ENCODE results near the gene SFXN5.

DNA sequence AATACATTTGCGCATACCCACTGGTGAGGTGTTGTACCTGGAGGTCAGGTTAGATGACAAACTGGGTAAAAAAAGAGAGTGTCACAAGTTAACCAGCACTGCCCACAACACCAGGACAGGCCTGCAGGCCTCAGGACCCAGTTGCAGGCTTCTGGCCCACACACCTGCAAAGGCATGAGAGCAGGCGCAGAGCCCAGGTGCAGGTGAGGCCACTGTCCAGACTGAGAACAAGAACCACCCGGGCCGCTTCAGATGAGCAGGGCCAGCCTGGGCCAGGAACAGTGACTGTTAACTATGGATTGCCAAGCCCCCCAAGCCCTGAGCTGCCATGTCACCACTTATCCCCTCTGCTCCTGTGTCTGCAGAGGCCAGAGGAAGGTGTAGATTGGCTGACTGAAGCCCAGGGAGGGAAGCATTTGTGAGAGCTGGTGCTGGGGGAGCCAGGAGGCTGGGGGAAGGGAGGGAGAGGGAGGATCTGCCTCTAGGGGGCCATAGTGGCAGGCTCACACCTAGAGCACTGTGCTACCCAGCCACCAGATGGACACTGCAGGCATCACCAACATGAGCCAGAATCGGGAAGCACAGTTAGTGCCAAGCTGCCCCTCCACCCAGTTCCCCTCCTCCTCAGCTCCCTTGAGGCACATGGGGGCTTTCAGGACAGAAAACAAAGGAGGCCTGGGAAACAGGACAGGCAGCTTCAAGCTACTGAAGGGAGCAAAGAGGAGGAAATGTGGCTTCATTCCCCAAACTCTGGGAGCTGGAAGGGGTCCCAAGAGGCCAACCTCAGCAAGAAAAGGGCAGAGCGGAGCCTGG is 35.4 kb downstream of the SFXN5 start:
- TF ChIP-seq EZH2 (IDR thresholded peaks at IDR 0.05; ENCODE audit: borderline replicate concordance, low read length): no peak
- TF ChIP-seq, protein P1, sequence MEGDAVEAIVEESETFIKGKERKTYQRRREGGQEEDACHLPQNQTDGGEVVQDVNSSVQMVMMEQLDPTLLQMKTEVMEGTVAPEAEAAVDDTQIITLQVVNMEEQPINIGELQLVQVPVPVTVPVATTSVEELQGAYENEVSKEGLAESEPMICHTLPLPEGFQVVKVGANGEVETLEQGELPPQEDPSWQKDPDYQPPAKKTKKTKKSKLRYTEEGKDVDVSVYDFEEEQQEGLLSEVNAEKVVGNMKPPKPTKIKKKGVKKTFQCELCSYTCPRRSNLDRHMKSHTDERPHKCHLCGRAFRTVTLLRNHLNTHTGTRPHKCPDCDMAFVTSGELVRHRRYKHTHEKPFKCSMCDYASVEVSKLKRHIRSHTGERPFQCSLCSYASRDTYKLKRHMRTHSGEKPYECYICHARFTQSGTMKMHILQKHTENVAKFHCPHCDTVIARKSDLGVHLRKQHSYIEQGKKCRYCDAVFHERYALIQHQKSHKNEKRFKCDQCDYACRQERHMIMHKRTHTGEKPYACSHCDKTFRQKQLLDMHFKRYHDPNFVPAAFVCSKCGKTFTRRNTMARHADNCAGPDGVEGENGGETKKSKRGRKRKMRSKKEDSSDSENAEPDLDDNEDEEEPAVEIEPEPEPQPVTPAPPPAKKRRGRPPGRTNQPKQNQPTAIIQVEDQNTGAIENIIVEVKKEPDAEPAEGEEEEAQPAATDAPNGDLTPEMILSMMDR (IDR thresholded peaks at IDR 0.05; ENCODE audit: low read length): peak; percentile 33; the same call in 1 of the 2 replicates
